Endothelial cell of umbilical vein (primary cell): ENCODE data around the gene MOB3B. TPM values are rescaled to one million over a fixed set of nuclear protein-coding genes. Genes with fewer than 3 reads are reported as not detected.
"Not testable (repeated sequence)": the region's sequence is repeated elsewhere in the genome, so short reads cannot be mapped to it uniquely, and the experiment has no call there.

Source experiments
- BruUV-seq: library from RNA; stranded (reverse); fragments of 400-500 nt; replicated peaks from 2 replicates; lab custom pipeline; 2021; lab: Mats Ljungman, UMichigan
- CTCF ChIA-PET: fragments of 300-600, 350-600 bp; sonication (Branson Sonifier 250); formaldehyde crosslinking; loops from one replicate; lab custom pipeline; 2021; ENCODE audit warnings: antibody characterized with exemption, inconsistent platforms; lab: Charles Lee
- POLR2A ChIA-PET: fragments of 300-600, 350-600 bp; sonication (Branson Sonifier 250); formaldehyde crosslinking; loops from one replicate; lab custom pipeline; 2021; ENCODE audit warnings: antibody characterized with exemption, inconsistent platforms; lab: Charles Lee
- DNase-seq: peaks from one replicate; pipeline ENCODE4 v3.0.0-alpha.2; 2011; ENCODE audit warnings: low read depth, low spot score
- FAIRE-seq: peaks from 2 replicates; lab custom pipeline; 2011; peaks lifted over from hg19 to GRCh38; lab: Jason Lieb, UNC
- H2AFZ ChIP-seq: 2 replicates; pipeline ENCODE4 v1.6.0; 2012; ENCODE audit warnings: low read depth, low read length, control low read depth, inconsistent platforms
- H3K27ac ChIP-seq: 2 replicates; pipeline ENCODE4 v1.5.1; 2011; ENCODE audit warnings: low read depth, mild to moderate bottlenecking, control low read depth, low read length, moderate library complexity; ENCODE audit not compliant: insufficient read depth
- H3K27me3 ChIP-seq, 2 experiments: 2 replicates each; pipeline versions ENCODE4 v1.6.0 to v1.6.1; 2011; ENCODE audit warnings: low read length in 2 of 2, mixed read lengths in 1 of 2; ENCODE audit not compliant: control insufficient read depth in 2 of 2, insufficient read depth in 2 of 2
- H3K36me3 ChIP-seq, 2 experiments: 2 replicates in 1 of 2; 3 replicates in 1 of 2; pipeline ENCODE4 v1.5.1; 2011; ENCODE audit warnings: low read length in 2 of 2, mild to moderate bottlenecking in 1 of 2, moderate library complexity in 1 of 2; ENCODE audit not compliant: control insufficient read depth in 2 of 2, insufficient read depth in 2 of 2; ENCODE audit errors: extremely low read depth in 1 of 2
- H3K4me1 ChIP-seq: 3 replicates; pipeline ENCODE4 v1.5.1; 2011; ENCODE audit warnings: mild to moderate bottlenecking, low read length; ENCODE audit not compliant: control insufficient read depth, insufficient read depth; ENCODE audit errors: extremely low read depth
- H3K4me2 ChIP-seq: 2 replicates; pipeline ENCODE4 v1.6.1; 2011; ENCODE audit warnings: low read length, control low read depth, mixed read lengths; ENCODE audit not compliant: insufficient read depth
- H3K4me3 ChIP-seq, 3 experiments: fragments of 200-600 bp in 1 of 3; sonication (generic), shearing (Covaris generic) in 1 of 3; replicated peaks in 1 of 3; 2 replicates each; pipeline ENCODE4 v1.5.1; 2011 to 2016; ENCODE audit warnings: control low read depth in 3 of 3, low read length in 3 of 3, mild to moderate bottlenecking in 2 of 3, inconsistent platforms in 1 of 3, low read depth in 1 of 3, moderate library complexity in 1 of 3; ENCODE audit not compliant: insufficient read depth in 1 of 3
- H3K79me2 ChIP-seq: 2 replicates; pipeline ENCODE4 v1.6.0; 2012; ENCODE audit warnings: low read length, inconsistent platforms; ENCODE audit not compliant: control insufficient read depth, insufficient read depth
- H3K9ac ChIP-seq: replicated peaks from 2 replicates; pipeline ENCODE3; 2011; ENCODE audit warnings: low read length, control low read depth; ENCODE audit not compliant: insufficient read depth; ENCODE audit errors: extremely low read depth
- H3K9me1 ChIP-seq: replicated peaks from 3 replicates; pipeline ENCODE4 v1.6.0; 2011; ENCODE audit warnings: mild to moderate bottlenecking, low read length; ENCODE audit not compliant: control insufficient read depth, insufficient read depth; ENCODE audit errors: extremely low read depth
- H3K9me3 ChIP-seq: replicated peaks from 2 replicates; pipeline ENCODE4 v1.5.1; 2012; ENCODE audit warnings: low read length, inconsistent platforms; ENCODE audit not compliant: control insufficient read depth, insufficient read depth
- H4K20me1 ChIP-seq: replicated peaks from 2 replicates; pipeline ENCODE3; 2011; ENCODE audit warnings: mild to moderate bottlenecking, low read length; ENCODE audit not compliant: control insufficient read depth, insufficient read depth; ENCODE audit errors: extremely low read depth
- EZH2 ChIP-seq: IDR thresholded peaks from 2 replicates; pipeline ENCODE4 v1.6.1; 2012; ENCODE audit warnings: borderline replicate concordance, low read depth, mild to moderate bottlenecking, moderate library complexity, low read length, inconsistent platforms; ENCODE audit not compliant: severe bottlenecking
- FOS ChIP-seq: IDR thresholded peaks from 2 replicates; pipeline ENCODE4 v1.6.1; 2011; ENCODE audit warnings: mild to moderate bottlenecking, low read length, moderate library complexity, borderline replicate concordance; ENCODE audit not compliant: insufficient read depth
- GATA2 ChIP-seq: IDR thresholded peaks from 2 replicates; pipeline ENCODE4 v1.7.0; 2011; ENCODE audit warnings: low read depth, mild to moderate bottlenecking, moderate library complexity, mixed read lengths, low read length; ENCODE audit not compliant: insufficient read length, insufficient read depth
- JUN ChIP-seq: IDR thresholded peaks from 2 replicates; pipeline ENCODE4 v1.6.1; 2011; ENCODE audit warnings: borderline replicate concordance, low read depth; ENCODE audit not compliant: insufficient read length, insufficient read depth
- POLR2A ChIP-seq: IDR thresholded peaks from 2 replicates; pipeline ENCODE4 v1.6.1; 2012; ENCODE audit warnings: low read depth, mild to moderate bottlenecking, control low read depth, low read length
- POLR2AphosphoS5 ChIP-seq: IDR thresholded peaks from 2 replicates; pipeline ENCODE4 v1.6.1; 2012; ENCODE audit warnings: low read depth, mild to moderate bottlenecking, control low read depth, low read length, moderate library complexity; ENCODE audit not compliant: insufficient read depth
- dilution Hi-C: fragments of 300-500 bp; cut with MboI; formaldehyde crosslinking; loops from one replicate; pipeline ENCODE4 v1.15.0; 2019; ENCODE audit warnings: low sequenced_read_pairs; ENCODE audit not compliant: extremely low pct_ligation_motif_present
- intact Hi-C: fragments of 100-400 bp; cut with micrococcal nuclease; formaldehyde crosslinking; loops from one replicate; pipeline ENCODE4 v1.10.0; 2022
- polyA plus RNA-seq, 4 experiments: library from polyadenylated mRNA; depleted of rRNA in 3 of 4; stranded (reverse) in 3 of 4; unstranded in 1 of 4; fragments of >200 nt; gene quantifications; 2 replicates each; pipeline versions ENCODE4 v1.2.1 to v1.2.3, GENCODE V29; 2011 to 2012; ENCODE audit warnings: missing spikeins in 1 of 4
- total RNA-seq: library from RNA; stranded (reverse); gene quantifications from 2 replicates; pipeline ENCODE4 v1.2.3, GENCODE V29; 2021

Gene MOB3B
- total and polyA plus RNA-seq, 2 donors (not counting 3 experiments of a cell fraction or from before 2014, with no cell fraction given) = 0.03 TPM; not detected in 1

DNA sequence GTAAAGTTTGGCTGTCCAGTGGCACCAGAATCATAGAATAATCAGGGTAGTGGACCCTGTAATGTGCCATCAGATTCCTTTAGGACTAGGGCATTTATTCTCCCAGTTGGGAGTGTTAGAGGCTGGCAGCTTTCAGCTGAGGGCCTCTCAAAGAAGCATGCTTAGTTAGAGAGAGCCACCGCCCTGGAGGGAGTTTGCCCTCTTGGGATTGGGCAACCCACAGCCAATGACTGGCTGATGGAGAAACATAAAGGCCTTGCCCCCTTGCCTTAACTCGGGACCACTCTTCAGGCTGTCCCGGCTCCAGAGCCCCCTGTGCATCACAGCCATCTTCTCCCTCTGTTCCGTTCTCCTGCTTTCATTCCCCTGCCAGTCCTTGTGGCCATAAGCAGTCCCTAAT, 26.0 kb downstream of the MOB3B start:
- no peaks in the 10 kb centered on the region for H3K36me3 ChIP-seq
- H3K9me3 ChIP-seq = no peaks in the 10 kb centered on the region
- H3K4me3 ChIP-seq = no peak overlapping the region
- FAIRE-seq (no peak), DNase-seq (no peak)
- CTCF ChIA-PET = no interaction called here
- POLR2A ChIA-PET = no interaction called here
- dilution Hi-C loops = loop anchor here (25.0 kb wide), 1 partner anchor 166 kb away; no protein-coding TSS in a partner anchor
- H3K9me1 ChIP-seq = no peaks in the 10 kb centered on the region
- H3K4me1 ChIP-seq = peaks cover 12% of the 10 kb centered on the region
- no peak overlapping the region for H2AFZ ChIP-seq
- no peaks in the 10 kb centered on the region for H3K79me2 ChIP-seq
- intact Hi-C loops = loop anchor here (5.0 kb wide), 1 partner anchor 656 kb away; no protein-coding TSS in a partner anchor
- no peak overlapping the region for H3K27ac ChIP-seq
- BruUV-seq = no TSS peak
- no peak overlapping the region for H3K9ac ChIP-seq
- H3K4me2 ChIP-seq = no peak overlapping the region
- peaks cover 0 to 4% of the 10 kb centered on the region in 2 experiments for H3K27me3 ChIP-seq
- no peak for TF ChIP-seq GATA2
- no peak for TF ChIP-seq FOS
- TF ChIP-seq POLR2A = no peak
- TF ChIP-seq POLR2AphosphoS5 = no peak
- no peak for TF ChIP-seq JUN
- no peak for TF ChIP-seq EZH2
- H4K20me1 ChIP-seq = no peaks in the 10 kb centered on the region

DNA sequence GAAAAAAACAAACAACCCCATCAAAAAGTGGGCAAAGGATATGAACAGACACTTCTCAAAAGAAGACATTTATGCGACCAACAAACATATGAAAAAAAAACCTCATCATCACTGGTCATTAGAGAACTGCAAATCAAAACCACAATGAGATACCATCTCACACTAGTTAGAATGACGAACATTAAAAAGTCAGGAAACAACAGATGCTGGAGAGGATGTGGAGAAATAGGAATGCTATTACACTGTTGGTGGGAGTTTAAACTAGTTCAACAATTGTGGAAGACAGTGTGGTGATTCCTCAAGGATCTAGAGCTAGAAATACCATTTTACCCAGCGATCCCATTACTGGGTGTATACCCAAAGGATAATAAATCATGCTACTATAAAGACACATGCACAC, 28.7 kb downstream of the MOB3B start:
- H3K27me3 ChIP-seq, CTCF ChIA-PET, H3K9me1 ChIP-seq, H4K20me1 ChIP-seq, DNase-seq, H3K79me2 ChIP-seq, BruUV-seq, H3K4me3 ChIP-seq, H3K4me2 ChIP-seq, H3K9ac ChIP-seq, H3K36me3 ChIP-seq, FAIRE-seq, H2AFZ ChIP-seq, H3K27ac ChIP-seq, POLR2A ChIA-PET, H3K9me3 ChIP-seq: not testable (repeated sequence)
- peaks cover 12% of the 10 kb centered on the region for H3K4me1 ChIP-seq
- dilution Hi-C loops (loop anchor here (25.0 kb wide), 1 partner anchor 164 kb away; no protein-coding TSS in a partner anchor), intact Hi-C loops (loop anchor here (5.0 kb wide), 1 partner anchor 654 kb away; no protein-coding TSS in a partner anchor)
